ENCODE measurements around the gene HNRNPL. TPM values are rescaled to one million over a fixed set of nuclear protein-coding genes. Genes with fewer than 3 reads are reported as not detected.
"Not testable (repeated sequence)": the region's sequence is repeated elsewhere in the genome, so short reads cannot be mapped to it uniquely, and the experiment has no call there.

The HNRNPL gene
- total RNA-seq, 2 experiments from 2014 or later = 777 to 829 TPM

DNA sequence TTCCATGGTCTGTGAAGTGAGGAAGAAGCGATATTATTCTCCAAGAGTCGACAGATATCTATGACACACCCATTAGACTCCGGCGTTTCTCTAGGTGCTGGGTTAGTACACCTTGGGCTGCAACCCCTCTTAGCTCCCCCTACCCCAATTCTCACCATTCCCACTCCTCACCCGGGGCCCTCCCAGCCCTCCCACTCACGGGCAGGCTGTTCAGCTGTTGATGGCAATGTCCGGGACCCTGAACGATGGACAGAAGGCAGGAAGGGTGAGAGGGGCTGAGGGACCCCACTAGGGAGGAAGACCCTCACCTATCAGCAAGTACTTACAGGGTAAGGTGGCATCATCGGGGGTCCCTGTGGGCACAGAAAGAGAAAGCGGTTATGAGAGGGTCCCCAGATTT, 46.2 kb downstream of the HNRNPL start:
- Mint-ChIP-seq H3K36me3 (ENCODE audit: low read depth) (no peaks in the 10 kb centered on the region), H3K27ac (no peak overlapping the region), H3K27me3 (ENCODE audit: low read depth) (no peaks in the 10 kb centered on the region), H3K9me3 (no peaks in the 10 kb centered on the region), H3K4me1 (ENCODE audit: low read depth) (peaks cover 8% of the 10 kb centered on the region), H3K4me3 (no peak overlapping the region)
- CTCF ChIA-PET = no interaction called here
- no peak for DNase-seq
- intact Hi-C loops (cut with micrococcal nuclease) = no loop called here

DNA sequence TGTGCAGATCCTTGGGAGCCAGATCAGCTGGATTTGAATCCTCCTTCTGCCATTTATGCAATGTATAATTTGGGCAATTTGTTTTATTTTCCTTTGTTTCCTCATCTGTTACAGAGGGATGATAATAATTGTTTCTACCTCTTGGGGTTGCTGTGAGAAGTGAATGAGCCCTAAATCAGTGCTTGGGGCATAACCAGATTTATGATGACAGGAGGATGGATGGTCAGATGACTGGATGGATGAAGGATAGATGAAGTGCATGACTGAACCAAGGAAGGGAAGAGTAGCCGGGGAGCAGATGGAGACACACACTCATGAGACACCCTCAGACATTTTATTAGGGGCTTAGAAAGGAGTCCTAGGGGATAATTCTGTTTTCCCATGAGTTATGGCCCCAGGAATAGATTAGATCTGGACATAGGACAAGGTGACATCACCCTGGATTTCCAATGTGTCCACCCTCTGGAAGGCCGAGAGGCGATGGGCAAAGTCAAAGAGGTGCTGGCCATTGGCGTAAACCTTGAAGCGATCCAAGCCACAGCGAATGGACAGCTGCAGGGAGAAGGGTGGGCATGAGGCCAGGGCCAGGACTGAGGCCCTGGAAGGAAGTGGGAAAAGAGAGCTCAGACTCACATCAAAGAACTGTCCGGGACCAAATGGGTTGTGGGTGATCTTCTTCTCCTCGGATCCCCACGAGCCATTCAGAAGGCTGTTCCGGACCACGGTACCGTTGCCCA, 48.3 kb downstream of the HNRNPL start:
- peaks cover 8% of the 10 kb centered on the region for H3K4me1 Mint-ChIP-seq (ENCODE audit: low read depth)
- intact Hi-C loops (cut with micrococcal nuclease) = no loop called here
- no peak overlapping the region for H3K4me3 Mint-ChIP-seq
- DNase-seq = no peak
- H3K36me3 Mint-ChIP-seq (ENCODE audit: low read depth) = no peaks in the 10 kb centered on the region
- CTCF ChIA-PET = no interaction called here
- no peak overlapping the region for H3K27ac Mint-ChIP-seq
- no peaks in the 10 kb centered on the region for H3K9me3 Mint-ChIP-seq
- H3K27me3 Mint-ChIP-seq (ENCODE audit: low read depth) = no peaks in the 10 kb centered on the region

DNA sequence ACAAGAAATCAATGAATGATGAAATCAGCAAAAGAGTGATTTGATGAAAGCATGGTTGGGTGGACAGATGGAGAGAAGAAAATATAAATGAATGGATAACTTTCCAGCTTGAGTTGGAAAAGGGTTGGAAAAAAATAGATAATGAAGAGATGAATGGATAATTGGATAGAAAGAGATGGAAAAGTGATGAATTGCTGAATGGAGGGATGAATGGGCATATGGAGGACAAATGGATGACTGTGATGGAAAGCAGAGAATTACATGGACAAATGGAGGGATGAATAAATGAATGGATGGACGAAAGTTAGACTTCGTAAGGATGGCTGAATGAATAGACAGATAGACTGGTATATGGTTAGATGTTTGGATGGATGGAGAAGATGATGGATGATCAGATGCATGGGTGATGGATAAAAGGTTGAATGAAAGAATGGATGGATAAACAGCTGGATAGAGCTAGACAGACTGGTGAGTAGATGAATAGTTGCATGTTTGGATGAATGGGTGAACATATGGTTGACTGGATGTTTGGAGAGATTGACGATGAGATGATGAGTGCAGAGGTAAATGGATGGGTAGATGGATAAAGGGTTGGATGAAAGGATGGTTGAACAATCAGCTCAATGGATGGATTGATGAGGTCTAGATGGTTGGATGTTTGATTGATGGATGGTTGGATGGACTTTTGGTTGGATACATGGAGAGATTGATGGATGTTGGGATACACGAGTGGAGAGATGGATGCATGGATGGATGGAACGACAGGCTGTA, 49.0 kb downstream of the HNRNPL start:
- no peak overlapping the region for H3K27ac Mint-ChIP-seq
- no peaks in the 10 kb centered on the region for H3K27me3 Mint-ChIP-seq (ENCODE audit: low read depth)
- CTCF ChIA-PET = interaction anchor here (0.6 kb wide), 1 partner anchor 57 kb away, joined by 4 read pairs; no protein-coding TSS in a partner anchor

DNA sequence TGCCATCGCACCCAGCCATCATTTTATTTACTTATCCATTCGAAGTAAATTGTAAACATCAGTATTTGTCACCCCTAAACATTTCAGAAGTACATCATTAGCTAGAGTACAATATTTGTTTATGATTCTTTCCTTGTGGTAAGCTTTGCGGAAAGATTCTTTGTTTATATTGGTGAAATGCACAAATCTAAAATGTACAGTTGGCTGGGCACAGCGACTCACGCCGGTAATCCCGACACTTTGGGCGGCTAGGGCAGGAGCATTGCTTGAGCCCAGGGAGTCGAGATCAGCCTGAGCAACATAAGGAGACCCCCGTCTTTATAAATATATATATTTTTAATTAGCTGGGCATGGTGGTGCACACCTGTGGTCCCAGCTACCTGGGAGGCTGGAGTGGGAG, 50.7 kb downstream of the HNRNPL start:
- Mint-ChIP-seq H3K36me3 (ENCODE audit: low read depth) (no peaks in the 10 kb centered on the region), H3K27me3 (ENCODE audit: low read depth) (no peaks in the 10 kb centered on the region), H3K4me3 (no peak overlapping the region), H3K4me1 (ENCODE audit: low read depth) (peaks cover 2% of the 10 kb centered on the region), H3K27ac (no peak overlapping the region), H3K9me3 (no peaks in the 10 kb centered on the region)
- CTCF ChIA-PET = no interaction called here
- no peak for DNase-seq
- intact Hi-C loops (cut with micrococcal nuclease) = no loop called here

More for the DNA sequence above, 49.0 kb downstream of the HNRNPL start:
- no peaks in the 10 kb centered on the region for H3K36me3 Mint-ChIP-seq (ENCODE audit: low read depth)
- intact Hi-C loops (cut with micrococcal nuclease) = no loop called here
- no peaks in the 10 kb centered on the region for H3K9me3 Mint-ChIP-seq
- DNase-seq = no peak
- H3K4me1 Mint-ChIP-seq (ENCODE audit: low read depth) = peaks cover 8% of the 10 kb centered on the region
- no peak overlapping the region for H3K4me3 Mint-ChIP-seq

DNA sequence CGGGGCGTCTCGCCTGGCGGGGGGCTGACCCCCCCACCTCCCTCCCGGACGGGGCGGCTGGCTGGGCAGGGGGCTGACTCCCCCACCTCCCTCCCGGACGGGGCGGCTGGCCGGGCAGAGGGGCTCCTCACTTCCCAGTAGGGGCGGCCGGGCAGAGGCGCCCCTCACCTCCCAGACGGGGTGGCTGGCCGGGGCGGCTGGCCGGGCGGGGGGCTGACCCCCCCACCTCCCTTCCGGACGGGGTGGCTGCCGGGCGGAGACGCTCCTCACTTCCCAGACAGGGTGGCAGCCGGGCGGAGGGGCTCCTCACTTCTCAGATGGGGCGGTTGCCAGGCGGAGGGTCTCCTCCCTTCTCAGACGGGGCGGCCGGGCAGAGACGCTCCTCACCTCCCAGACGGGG, 52.0 kb downstream of the HNRNPL start:
- intact Hi-C loops (cut with micrococcal nuclease); H3K36me3 Mint-ChIP-seq (ENCODE audit: low read depth); H3K9me3 Mint-ChIP-seq; H3K4me1 Mint-ChIP-seq (ENCODE audit: low read depth); H3K27ac Mint-ChIP-seq; CTCF ChIA-PET; DNase-seq; H3K4me3 Mint-ChIP-seq; H3K27me3 Mint-ChIP-seq (ENCODE audit: low read depth): not testable (repeated sequence)

DNA sequence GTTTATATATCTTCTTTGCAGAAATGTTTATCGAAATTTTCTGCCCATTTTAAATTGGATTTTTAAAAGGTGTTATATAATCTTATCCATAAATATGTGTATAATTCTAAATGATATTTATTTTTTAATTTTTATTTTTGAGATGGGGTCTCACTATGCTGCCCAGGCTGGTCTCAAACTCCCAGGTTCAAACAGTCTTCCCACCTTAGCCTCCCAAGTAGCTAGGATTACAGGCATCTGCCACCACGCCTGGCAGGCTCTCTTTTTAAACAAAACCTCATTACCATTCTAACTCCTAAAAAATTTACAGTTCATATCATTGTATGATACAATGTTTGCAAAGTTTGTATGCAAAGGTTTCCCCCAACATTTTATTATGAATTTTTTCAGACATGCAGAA, 53.6 kb downstream of the HNRNPL start:
- intact Hi-C loops (cut with micrococcal nuclease) = no loop called here
- Mint-ChIP-seq H3K4me1 (ENCODE audit: low read depth) (peaks cover 6% of the 10 kb centered on the region), H3K4me3 (no peak overlapping the region), H3K9me3 (no peaks in the 10 kb centered on the region), H3K27me3 (ENCODE audit: low read depth) (no peaks in the 10 kb centered on the region), H3K27ac (no peak overlapping the region), H3K36me3 (ENCODE audit: low read depth) (no peaks in the 10 kb centered on the region)
- no peak for DNase-seq
- CTCF ChIA-PET = no interaction called here

DNA sequence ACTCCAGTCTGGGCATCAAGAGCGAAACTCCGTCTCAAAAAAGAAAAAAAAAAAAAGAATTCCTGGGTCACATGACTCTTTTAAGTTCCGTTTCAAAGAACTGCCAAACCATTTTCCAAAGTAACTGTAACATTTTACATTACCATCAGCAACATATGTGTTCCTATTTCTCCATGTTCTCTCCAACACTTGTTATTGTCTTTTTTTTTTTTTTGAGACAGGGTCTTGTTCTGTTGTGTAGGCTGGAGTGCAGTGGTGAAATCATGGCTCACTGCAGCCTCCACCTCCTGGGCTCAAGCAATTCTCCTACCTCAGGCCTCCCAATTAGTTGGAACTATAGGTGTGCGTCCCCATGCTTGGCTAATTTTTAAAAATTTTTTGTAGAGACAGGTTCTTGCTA, 54.2 kb downstream of the HNRNPL start:
- Mint-ChIP-seq H3K27me3 (ENCODE audit: low read depth) (no peaks in the 10 kb centered on the region), H3K36me3 (ENCODE audit: low read depth) (no peaks in the 10 kb centered on the region), H3K27ac (no peak overlapping the region), H3K9me3 (no peaks in the 10 kb centered on the region), H3K4me3 (no peak overlapping the region), H3K4me1 (ENCODE audit: low read depth) (peaks cover 6% of the 10 kb centered on the region)
- CTCF ChIA-PET = no interaction called here
- DNase-seq = no peak
- intact Hi-C loops (cut with micrococcal nuclease) = no loop called here

DNA sequence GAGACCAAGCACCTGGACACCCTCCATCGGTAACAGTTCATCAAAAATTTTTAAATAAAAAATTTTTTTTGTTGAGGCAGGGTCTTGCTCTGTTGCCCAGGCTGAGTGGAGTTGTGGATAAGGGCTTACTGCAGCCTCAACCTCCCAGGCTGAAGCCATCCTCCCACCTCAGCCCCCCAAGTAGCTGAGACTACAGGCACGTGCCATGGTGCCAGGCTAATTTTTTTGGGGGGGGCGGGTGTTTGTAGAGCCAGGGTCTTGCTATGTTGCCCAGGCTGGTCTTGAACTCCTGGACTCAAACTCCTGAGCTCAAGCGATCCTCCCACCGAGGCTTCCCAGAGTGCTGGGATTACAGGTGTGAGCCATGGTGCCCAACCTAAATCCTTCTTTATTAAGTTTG, 56.1 kb downstream of the HNRNPL start:
- peaks cover 4% of the 10 kb centered on the region for H3K4me1 Mint-ChIP-seq (ENCODE audit: low read depth)
- H3K27ac Mint-ChIP-seq = no peak overlapping the region
- H3K27me3 Mint-ChIP-seq (ENCODE audit: low read depth) = no peaks in the 10 kb centered on the region
- no peaks in the 10 kb centered on the region for H3K9me3 Mint-ChIP-seq
- H3K36me3 Mint-ChIP-seq (ENCODE audit: low read depth) = no peaks in the 10 kb centered on the region
- H3K4me3 Mint-ChIP-seq = no peak overlapping the region
- intact Hi-C loops (cut with micrococcal nuclease) = no loop called here
- DNase-seq = no peak
- CTCF ChIA-PET = no interaction called here

DNA sequence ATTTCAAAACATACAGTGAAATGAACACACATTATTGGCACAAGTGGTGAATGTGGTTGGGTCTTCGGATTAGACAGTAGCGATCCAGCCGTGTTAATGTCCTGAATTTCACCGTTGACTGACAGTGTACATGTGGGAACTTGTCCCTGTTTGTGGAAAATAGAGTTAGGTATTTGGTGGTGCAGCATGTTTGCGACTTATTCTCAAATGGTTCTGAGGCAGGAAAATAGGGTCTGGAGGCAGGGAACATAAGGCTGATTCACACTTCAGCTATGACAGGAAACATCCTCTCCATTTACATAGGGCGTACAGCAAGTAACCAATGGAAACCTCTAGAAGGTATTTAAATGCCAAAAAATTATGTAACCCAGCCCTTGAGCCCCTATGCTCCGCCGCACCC, 56.6 kb downstream of the HNRNPL start:
- intact Hi-C loops (cut with micrococcal nuclease) = no loop called here
- CTCF ChIA-PET = interaction anchor here (0.9 kb wide), 1 partner anchor 24 kb away, joined by 3 read pairs; no protein-coding TSS in a partner anchor
- H3K36me3 Mint-ChIP-seq (ENCODE audit: low read depth) = no peaks in the 10 kb centered on the region

DNA sequence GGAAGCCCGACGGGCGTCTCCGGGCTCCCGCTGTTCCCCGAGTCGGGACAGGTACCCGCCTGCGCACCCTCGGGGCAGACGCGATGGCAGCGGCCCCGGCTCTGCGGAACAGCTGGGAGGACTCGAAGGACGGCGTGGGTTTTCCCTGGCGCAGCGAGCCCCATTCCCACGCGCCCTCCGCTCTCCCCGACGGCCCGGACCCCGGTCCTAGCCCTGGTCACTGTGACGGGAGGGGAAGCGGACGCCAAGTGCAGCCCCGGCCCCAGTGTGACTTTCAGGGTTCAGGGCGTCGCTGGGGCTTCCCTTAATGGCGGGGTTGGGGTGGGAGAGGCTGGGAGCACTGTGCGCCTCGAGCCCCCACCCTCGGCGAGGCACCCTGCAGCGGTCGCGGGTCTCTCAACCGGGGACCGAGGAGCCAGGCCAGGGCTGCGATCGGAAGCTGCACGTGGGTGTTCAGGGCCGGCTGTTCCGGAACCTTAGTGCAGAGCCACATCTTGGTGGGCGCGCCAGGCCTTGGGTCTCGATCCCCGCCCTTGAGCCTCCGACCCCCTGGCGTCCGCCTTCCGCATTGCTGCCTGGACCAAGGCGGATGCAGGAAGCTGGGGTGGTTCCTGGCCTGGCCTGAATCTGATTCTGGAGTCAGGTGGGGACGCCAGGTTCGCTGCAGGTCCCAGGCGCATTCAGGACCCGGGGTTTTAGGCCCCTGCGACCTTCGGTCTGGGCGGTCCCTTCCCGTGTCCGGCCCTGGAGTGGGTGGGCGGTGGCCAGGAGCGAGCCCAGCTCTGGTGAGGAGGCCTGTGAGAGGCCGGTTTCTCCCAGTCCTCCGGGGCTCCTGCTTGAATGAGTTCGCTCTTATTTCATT, 57.3 kb downstream of the HNRNPL start:
- H3K27ac Mint-ChIP-seq = no peak overlapping the region
- no peaks in the 10 kb centered on the region for H3K36me3 Mint-ChIP-seq (ENCODE audit: low read depth)
- intact Hi-C loops (cut with micrococcal nuclease) = no loop called here
- H3K27me3 Mint-ChIP-seq (ENCODE audit: low read depth) = no peaks in the 10 kb centered on the region
- peaks cover 4% of the 10 kb centered on the region for H3K4me1 Mint-ChIP-seq (ENCODE audit: low read depth)
- CTCF ChIA-PET = interaction anchor here (0.9 kb wide), 1 partner anchor 23 kb away, joined by 3 read pairs; no protein-coding TSS in a partner anchor
- no peaks in the 10 kb centered on the region for H3K9me3 Mint-ChIP-seq
- peak overlapping the region; percentile 36 for H3K4me3 Mint-ChIP-seq
- peak; percentile 50 for DNase-seq

More for the DNA sequence above, 56.6 kb downstream of the HNRNPL start:
- DNase-seq = no peak
- Mint-ChIP-seq H3K9me3 (no peaks in the 10 kb centered on the region), H3K4me3 (peak overlapping the region; percentile 36), H3K4me1 (ENCODE audit: low read depth) (peaks cover 4% of the 10 kb centered on the region), H3K27me3 (ENCODE audit: low read depth) (no peaks in the 10 kb centered on the region), H3K27ac (no peak overlapping the region)

DNA sequence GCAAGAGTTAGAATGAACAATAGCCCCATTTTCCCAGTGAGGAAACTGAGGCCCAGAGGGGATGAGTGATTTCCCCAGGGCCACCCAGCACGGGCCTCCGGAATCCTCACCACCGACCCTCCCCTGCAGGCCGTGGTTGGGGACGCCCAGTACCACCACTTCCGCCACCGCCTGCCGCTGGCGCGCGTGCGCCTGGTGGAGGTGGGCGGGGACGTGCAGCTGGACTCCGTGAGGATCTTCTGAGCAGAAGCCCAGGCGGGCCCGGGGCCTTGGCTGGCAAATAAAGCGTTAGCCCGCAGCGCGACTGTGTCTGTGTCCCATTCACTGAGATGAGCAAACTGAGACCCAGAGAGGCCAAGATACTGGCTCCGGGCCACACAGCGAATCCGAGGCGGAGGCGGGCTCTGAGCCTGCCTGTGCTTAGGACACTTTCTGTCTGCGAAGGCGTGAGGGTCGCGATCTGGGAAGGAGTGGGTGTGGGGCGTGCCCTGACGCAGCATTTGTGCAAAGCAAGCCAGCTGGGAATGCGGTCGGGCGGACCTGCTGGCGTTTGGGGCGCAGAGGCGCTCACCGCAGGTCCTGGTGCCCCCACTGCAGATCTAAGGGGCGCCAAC, 58.2 kb downstream of the HNRNPL start:
- DNase-seq; CTCF ChIA-PET; H3K27me3 Mint-ChIP-seq (ENCODE audit: low read depth): not testable (repeated sequence)

More for the DNA sequence above, 58.2 kb downstream of the HNRNPL start:
- H3K27ac Mint-ChIP-seq; H3K9me3 Mint-ChIP-seq; H3K36me3 Mint-ChIP-seq (ENCODE audit: low read depth); H3K4me3 Mint-ChIP-seq; intact Hi-C loops (cut with micrococcal nuclease); H3K4me1 Mint-ChIP-seq (ENCODE audit: low read depth): not testable (repeated sequence)

Data from activated naive CD4-positive, alpha-beta T cell treated with anti-CD3 and anti-CD28 coated beads for 36 hours (primary cell).